ENCODE data around the gene PHACTR1.
A peak's percentile ranks its signal among the peaks of the same experiment; 100 is the strongest.
"Not testable (repeated sequence)": the region's sequence is repeated elsewhere in the genome, so short reads cannot be mapped to it uniquely, and the experiment has no call there.

The PHACTR1 gene

DNA sequence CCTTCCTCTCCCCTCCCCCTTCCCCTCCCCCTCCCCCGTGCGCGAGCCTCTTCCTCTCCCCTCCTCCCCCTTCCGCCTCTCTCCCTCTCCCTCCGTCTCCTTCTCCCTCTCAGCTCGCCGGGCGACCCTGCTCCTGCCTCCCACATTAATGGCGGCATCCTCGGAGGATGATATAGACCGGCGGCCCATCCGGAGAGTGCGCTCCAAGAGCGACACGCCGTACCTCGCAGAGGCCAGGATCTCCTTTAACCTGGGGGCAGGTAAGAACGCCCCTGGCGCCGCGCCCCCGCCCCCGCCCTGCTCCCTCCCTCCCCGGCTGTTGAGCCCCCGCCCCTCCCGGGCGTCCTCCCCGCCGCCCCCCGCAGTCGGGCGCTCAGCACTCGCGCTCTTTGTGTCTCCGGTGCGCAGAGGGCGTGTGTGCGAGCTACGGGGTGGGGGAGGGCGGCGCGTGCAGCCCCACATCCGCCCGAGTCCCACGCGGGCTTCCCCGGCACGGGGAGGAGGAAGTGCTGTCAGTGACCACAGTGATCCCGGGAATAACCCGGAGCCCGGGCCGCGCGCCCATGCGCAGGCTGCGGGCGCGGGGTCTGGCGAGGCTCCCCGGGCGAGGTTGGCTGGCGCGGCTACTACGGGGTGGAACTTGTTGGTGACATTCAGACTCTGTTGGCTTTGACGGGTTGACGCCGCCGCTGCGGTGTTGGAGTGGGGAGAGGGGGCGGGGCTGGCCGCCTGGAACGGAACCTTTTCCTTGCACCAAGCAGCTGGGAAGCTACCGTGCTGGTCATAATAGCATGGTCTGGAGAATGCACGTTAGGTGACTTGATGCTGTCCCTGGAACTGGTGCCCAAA is 33.2 kb downstream of the PHACTR1 start:
- no peak for DNase-seq

- DNase-seq = no peak
Observed at GRCh38 chr6:12750416-12750815, 33.8 kb downstream of the PHACTR1 start.

DNA sequence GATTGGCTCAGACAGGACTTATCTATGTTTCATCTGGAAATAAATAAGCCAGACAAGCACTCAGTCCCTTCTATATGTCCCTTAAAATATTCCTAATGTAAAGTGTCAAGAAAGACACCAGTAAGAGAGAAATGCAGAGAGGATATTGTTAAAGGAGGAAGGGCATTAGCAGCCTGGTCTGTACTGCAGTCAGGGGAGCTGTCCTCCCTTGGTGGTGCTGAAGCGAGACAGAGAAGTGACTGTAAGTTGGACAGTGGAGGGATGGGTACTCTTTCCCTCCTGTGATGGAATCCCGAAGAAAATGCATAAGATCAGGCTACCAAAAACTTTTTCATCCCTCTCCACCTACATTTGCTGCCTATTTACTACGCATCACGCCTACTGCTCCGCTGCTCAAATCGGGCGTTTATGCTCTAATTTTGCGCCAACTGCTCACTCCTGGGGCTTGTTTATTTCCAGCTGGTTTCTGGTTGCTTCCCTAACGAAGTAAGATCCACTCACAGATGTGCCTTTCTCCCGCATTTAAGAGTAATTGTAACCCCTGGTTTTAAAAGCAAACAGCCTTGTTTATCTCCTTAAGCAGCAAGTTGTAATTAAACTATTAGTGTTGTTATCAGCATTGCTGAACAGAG is 35.2 kb downstream of the PHACTR1 start:
- DNase-seq = peak; percentile 12

GRCh38 chr6:12753036-12753435 is 36.5 kb downstream of the PHACTR1 start:
- DNase-seq = no peak

DNA sequence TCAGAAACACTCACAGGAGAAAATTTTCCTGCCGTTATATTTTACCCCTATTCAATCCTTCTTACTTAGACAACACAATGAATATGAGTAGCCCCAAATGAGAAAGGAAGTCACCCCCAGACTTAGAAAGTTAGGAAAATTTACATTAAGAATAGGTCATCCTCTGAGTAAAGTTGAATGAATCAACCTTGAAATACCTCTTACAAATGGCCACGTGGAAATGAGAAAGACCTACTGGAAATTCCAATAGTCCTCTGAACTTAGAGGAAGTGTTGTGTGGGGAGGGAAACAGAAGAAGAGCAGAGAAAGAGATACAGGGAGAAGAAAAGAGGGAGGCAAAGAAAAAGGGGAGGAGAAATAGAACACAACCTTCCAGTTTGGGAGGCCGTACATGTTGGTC is 43.7 kb downstream of the PHACTR1 start:
- DNase-seq = no peak

DNA sequence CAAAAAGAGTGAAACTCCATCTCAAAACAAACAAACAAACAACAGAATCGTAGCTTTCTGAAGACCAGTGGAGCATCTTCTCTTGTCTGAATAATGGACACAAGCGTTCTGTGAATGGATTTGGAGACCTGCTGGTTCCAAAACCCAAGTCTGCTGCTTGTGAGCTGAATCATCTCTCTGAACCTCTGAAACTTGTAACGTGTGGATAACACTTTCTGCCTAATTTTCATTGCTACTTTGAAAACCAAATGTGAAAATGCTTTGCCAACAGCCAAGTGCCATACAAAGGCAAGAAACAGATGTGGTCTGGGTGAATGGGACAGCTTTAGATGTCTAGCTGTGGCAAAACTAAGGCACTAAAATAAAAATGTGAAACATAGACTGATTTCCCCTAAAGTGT is 44.3 kb downstream of the PHACTR1 start:
- no peak for DNase-seq

GRCh38 chr6:12761376-12762115 is 45.0 kb downstream of the PHACTR1 start:
- DNase-seq = no peak

DNA sequence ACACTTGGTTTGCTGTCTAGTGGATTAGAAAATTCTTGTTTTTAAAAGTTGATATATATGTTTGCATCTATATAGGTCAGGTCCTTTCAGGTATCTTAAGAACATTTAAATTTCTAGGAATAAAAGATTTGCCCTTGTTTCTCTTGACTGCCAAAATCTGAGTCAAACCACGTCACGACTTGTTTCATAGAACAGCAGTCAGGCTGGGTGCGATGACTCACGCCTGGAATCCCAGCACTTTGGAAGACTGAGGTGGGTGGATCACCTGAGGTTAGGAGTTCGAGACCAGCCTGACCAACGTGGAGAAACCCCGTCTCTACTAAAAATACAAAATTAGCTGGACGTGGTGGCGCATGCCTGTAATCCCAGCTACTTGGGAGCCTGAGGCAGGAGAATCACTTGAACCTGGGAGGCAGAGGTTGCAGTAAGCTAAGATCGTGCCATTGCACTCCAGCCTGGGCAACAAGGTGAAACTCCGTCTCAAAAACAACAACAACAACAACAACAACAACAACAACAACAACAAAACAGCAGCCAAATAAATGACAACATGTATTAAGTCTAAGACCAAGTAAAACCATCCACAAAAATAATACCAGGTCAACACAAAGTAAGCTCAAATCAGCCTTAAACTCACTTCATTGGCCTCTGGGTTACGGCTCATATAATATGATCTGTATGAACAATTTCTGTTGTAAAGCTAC is 46.3 kb downstream of the PHACTR1 start:
- not testable (repeated sequence) for DNase-seq

DNA sequence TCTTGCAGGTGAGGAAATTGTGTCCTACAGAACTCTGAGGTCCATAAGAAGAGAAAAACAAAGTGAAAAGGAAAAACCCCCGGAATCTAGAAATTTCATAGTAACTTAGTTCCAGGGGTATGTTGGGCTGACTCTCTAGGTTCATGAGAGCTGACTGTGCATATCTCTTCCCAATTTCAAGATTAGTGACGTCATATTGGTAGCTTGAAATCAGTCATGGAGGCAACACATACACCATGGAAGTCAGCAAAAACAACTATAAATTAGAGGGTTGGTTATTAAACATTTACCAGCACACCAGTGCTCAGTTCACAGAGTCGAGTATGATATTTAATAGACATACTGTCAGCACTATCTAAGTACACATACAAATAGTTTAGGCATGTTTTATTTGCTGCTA is 49.8 kb downstream of the PHACTR1 start:
- no peak for DNase-seq

- no peak for DNase-seq
Observed at GRCh38 chr6:12767016-12767415, 50.4 kb downstream of the PHACTR1 start.

DNA sequence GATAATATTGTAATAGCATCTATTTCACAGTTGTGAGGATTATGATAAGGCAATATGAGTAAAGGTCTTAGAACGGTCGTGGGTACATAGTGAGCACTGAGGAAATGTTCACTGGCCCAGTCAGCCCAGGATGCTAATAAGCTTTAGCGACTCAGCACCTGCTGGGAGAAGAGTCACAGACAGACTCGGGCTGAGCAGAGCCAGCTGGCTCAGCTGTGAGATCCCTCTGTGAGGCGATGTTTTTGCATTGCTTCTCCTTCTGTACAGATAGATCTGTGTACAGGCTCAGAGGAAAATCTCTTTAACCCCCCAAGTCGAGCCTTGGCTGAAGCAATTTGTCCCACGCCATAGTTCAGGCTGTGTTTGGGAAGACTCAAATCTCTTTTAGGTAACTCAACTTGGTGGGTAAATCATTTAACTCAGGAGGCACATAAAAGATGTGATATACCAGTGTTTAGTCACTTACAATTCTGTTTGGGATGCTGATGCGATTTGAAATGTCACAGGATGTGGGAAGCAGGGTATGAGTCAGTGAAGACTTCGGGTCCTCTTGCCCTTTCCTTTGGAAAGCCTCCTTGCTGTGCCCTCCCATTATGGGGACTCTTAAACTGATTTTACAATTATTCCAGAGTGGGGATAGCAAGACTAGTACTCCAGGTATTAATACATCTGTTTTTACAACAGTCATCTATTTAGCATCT is 53.1 kb downstream of the PHACTR1 start:
- no peak for DNase-seq

- DNase-seq = no peak
Observed at GRCh38 chr6:12772416-12772815, 55.8 kb downstream of the PHACTR1 start.

DNA sequence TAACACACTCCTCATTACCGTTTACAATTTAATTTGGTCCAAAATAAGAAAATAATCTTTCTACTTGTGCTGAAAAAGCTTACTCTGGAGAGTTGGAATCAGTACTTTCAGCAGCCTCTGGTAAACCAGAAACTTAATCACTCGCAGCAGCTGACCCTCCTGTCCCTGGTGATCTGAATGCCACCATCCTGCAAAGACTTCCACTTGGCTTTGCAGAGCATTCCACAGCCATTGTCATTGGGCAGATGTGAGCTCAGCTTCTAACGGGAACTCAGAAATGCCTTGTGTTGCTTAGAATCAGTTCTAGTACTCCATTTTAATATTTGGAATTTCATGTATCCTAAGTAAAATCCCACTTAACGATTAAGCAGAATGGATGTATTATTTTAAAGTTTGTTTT is 59.7 kb downstream of the PHACTR1 start:
- DNase-seq = no peak

GRCh38 chr6:12779772-12780171 is 63.2 kb downstream of the PHACTR1 start:
- no peak for DNase-seq

- DNase-seq = no peak
Observed at GRCh38 chr6:12782136-12782535, 65.6 kb downstream of the PHACTR1 start.

GRCh38 chr6:12785301-12785700 is 68.7 kb downstream of the PHACTR1 start:
- DNase-seq = no peak

- no peak for DNase-seq
Observed at GRCh38 chr6:12785921-12786320, 69.4 kb downstream of the PHACTR1 start.

GRCh38 chr6:12791371-12791770 is 74.8 kb downstream of the PHACTR1 start:
- no peak for DNase-seq

GRCh38 chr6:12798326-12798725 is 81.8 kb downstream of the PHACTR1 start:
- no peak for DNase-seq

- DNase-seq = no peak
Observed at GRCh38 chr6:12800120-12800519, 83.6 kb downstream of the PHACTR1 start.

DNA sequence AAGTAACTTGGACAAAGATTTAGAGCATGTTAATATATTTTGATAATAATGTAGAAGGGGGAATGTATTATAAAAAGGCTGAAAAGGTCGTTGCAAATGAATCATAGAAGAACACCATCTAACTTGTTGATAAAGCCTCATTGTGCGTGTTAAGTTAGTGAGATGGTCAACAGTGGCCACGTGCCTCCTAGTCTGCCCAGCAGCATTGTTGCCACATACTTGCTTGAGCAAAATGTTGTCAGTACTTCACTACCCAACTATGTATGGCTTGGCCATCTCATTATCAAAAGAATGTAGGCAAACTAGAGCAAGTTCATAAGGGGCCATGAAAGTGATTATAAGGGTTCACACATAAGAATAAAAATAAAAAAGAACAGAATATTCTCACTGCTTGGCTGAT is 84.6 kb downstream of the PHACTR1 start:
- DNase-seq = no peak

DNA sequence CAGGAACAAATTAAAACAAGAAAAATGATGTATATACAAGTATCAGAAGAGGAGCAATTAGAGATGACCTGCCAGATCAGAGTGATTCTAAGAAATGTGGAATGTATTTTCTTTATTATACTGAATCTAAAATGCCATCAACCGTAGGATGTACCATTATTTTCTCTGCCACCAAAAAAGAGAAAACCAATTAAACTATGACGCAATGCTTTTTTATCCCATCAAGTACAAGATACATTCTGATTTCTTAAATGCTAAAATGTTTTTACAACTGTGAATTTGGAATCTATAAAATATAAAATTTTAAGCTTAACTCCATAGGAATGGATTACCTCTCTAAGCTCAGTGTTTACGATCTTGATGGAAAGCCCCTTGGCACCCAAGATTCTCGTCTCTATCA is 85.9 kb downstream of the PHACTR1 start:
- no peak for DNase-seq

- no peak for DNase-seq
Observed at GRCh38 chr6:12803486-12803885, 86.9 kb downstream of the PHACTR1 start.
